Neural cell (in vitro differentiated cells): Measurements from ENCODE around the gene TIAM1. TPM values are rescaled to one million over a fixed set of nuclear protein-coding genes. Genes with fewer than 3 reads are reported as not detected.

Source experiments
- H2AFZ ChIP-seq: fragments of 200-600, 300-800 bp; sonication (generic), shearing (Covaris generic); 2 replicates; pipeline ENCODE4 v1.6.0; 2014; ENCODE audit warnings: low read depth, mild to moderate bottlenecking, antibody characterized with exemption, low read length, moderate library complexity
- H3F3A ChIP-seq: fragments of 200-600 bp; shearing (Covaris generic); 2 replicates; pipeline ENCODE4 v1.6.1; 2016; ENCODE audit warnings: mild to moderate bottlenecking, moderate library complexity, mixed read lengths, antibody characterized with exemption, low read length; ENCODE audit not compliant: insufficient read depth, poor library complexity, severe bottlenecking
- H3K27ac ChIP-seq: fragments of 200-600, 300-800 bp; sonication (generic), shearing (Covaris generic); 2 replicates; pipeline ENCODE4 v1.5.1; 2014; ENCODE audit warnings: mild to moderate bottlenecking, low read length, moderate library complexity
- H3K27me3 ChIP-seq: fragments of 300-800, 200-600 bp; sonication (generic), shearing (Covaris generic); 2 replicates; pipeline ENCODE4 v1.6.0; 2014; ENCODE audit warnings: mild to moderate bottlenecking, low read depth, low read length, moderate library complexity; ENCODE audit not compliant: insufficient read depth
- H3K36me3 ChIP-seq: fragments of 300-800, 200-600 bp; sonication (generic), shearing (Covaris generic); 2 replicates; pipeline ENCODE4 v1.5.1; 2014; ENCODE audit warnings: mild to moderate bottlenecking, antibody characterized with exemption, low read length, moderate library complexity; ENCODE audit not compliant: insufficient read depth
- H3K4me2 ChIP-seq: fragments of 300-800, 200-600 bp; sonication (generic), shearing (Covaris generic); 2 replicates; pipeline ENCODE4 v1.6.0; 2014; ENCODE audit warnings: mild to moderate bottlenecking, low read length
- H3K4me3 ChIP-seq: fragments of 300-800, 200-600 bp; sonication (generic), shearing (Covaris generic); 2 replicates; pipeline ENCODE4 v1.5.1; 2014; ENCODE audit warnings: mild to moderate bottlenecking, low read length, moderate library complexity
- H3K79me2 ChIP-seq: fragments of 200-600 bp; shearing (Covaris generic); replicated peaks from 2 replicates; pipeline ENCODE4 v1.6.0; 2014; ENCODE audit warnings: mild to moderate bottlenecking, low read length, moderate library complexity; ENCODE audit not compliant: insufficient read depth
- H3K9ac ChIP-seq: fragments of 300-800, 200-600 bp; sonication (generic), shearing (Covaris generic); 2 replicates; pipeline ENCODE4 v1.6.1; 2016; ENCODE audit warnings: mild to moderate bottlenecking, low read length, mixed read lengths
- H3K9me2 ChIP-seq: fragments of 200-600 bp; shearing (Covaris generic); 2 replicates; pipeline ENCODE4 v1.6.1; 2016; ENCODE audit warnings: mild to moderate bottlenecking, low read length, mixed read lengths; ENCODE audit not compliant: insufficient read depth
- H3K9me3 ChIP-seq: fragments of 200-600, 300-800 bp; sonication (generic), shearing (Covaris generic); 2 replicates; pipeline ENCODE4 v1.6.1; 2016; ENCODE audit warnings: mild to moderate bottlenecking, mixed run types, low read length, moderate library complexity, mixed read lengths
- H4K20me1 ChIP-seq: fragments of 200-600 bp; shearing (Covaris generic); 2 replicates; pipeline ENCODE4 v1.6.1; 2016; ENCODE audit warnings: mild to moderate bottlenecking, mixed run types; ENCODE audit not compliant: insufficient read depth
- EP300 ChIP-seq: fragments of 450-650 bp; conservative IDR thresholded peaks from 2 replicates; pipeline ENCODE4 v1.6.1; 2014; ENCODE audit warnings: antibody characterized with exemption, mild to moderate bottlenecking, moderate library complexity; ENCODE audit not compliant: poor library complexity, severe bottlenecking
- EZH2 ChIP-seq: fragments of 200-600, 300-800 bp; shearing (Covaris generic), sonication (generic); IDR thresholded peaks from 2 replicates; pipeline ENCODE4 v1.6.1; 2014; ENCODE audit warnings: antibody characterized with exemption, low read length, borderline replicate concordance, mild to moderate bottlenecking; ENCODE audit not compliant: insufficient read depth, poor library complexity, severe bottlenecking
- MXI1 ChIP-seq: fragments of 450-650 bp; conservative IDR thresholded peaks from 2 replicates; pipeline ENCODE4 v1.6.1; 2014; ENCODE audit warnings: antibody characterized with exemption, mild to moderate bottlenecking; ENCODE audit not compliant: poor library complexity, severe bottlenecking
- POLR2AphosphoS5 ChIP-seq: IDR thresholded peaks from 2 replicates; pipeline ENCODE4 v1.6.1; 2012
- RAD21 ChIP-seq: fragments of 450-650 bp; conservative IDR thresholded peaks from 2 replicates; pipeline ENCODE4 v1.6.1; 2014; ENCODE audit warnings: antibody characterized with exemption, mild to moderate bottlenecking, moderate library complexity
- SMC3 ChIP-seq: fragments of 450-650 bp; conservative IDR thresholded peaks from 2 replicates; pipeline ENCODE4 v1.6.1; 2014; ENCODE audit warnings: antibody characterized with exemption, mild to moderate bottlenecking, moderate library complexity; ENCODE audit not compliant: poor library complexity
- TAF1 ChIP-seq: IDR thresholded peaks from 2 replicates; pipeline ENCODE4 v1.6.1; 2012; ENCODE audit warnings: low read depth
- polyA plus RNA-seq: library from polyadenylated mRNA; depleted of rRNA; stranded (reverse); fragments of >200 nt; gene quantifications from 2 replicates; pipeline ENCODE4 v1.2.3, GENCODE V29; 2014
- TF ChIP-seq, protein P1 (sequence below): fragments of 450-650 bp; IDR thresholded peaks from 2 replicates; pipeline ENCODE4 v1.5.1; 2014; ENCODE audit warnings: antibody characterized with exemption, mild to moderate bottlenecking, moderate library complexity; ENCODE audit not compliant: poor library complexity, severe bottlenecking
- TF ChIP-seq, protein P2 (sequence below): IDR thresholded peaks from 2 replicates; pipeline ENCODE4 v1.6.1; 2012; ENCODE audit warnings: borderline replicate concordance

The TIAM1 gene
- polyA plus RNA-seq, 1 donor from 2014 or later = 13.2 TPM

DNA sequence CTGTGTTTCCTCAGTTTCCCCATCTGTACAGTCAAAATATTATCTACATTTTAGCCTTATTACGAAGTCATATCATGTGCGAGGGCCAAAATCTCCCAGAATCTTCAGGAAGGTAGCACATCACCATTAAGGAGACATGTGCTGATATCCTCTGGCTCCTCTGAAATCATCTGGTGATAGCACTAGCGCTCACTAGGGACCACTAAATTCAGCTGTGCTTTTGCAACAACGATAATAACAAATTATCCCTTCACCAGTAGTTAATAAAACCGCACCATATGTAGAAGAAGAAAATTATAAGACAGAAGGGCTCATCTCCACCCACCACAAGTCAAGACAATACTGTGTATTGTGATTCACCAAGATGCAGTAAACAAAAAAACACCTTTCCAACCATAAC is 53.3 kb downstream of the TIAM1 start:
- H3K4me3 ChIP-seq = no peak overlapping the region
- no peak overlapping the region for H3K4me2 ChIP-seq
- no peaks in the 10 kb centered on the region for H3K79me2 ChIP-seq
- H3K27ac ChIP-seq = no peak overlapping the region
- no peak overlapping the region for H3K9ac ChIP-seq
- no peaks in the 10 kb centered on the region for H3K9me3 ChIP-seq
- H2AFZ ChIP-seq = no peak overlapping the region
- H4K20me1 ChIP-seq = no peaks in the 10 kb centered on the region
- H3K27me3 ChIP-seq = no peaks in the 10 kb centered on the region
- TF ChIP-seq, protein P1, sequence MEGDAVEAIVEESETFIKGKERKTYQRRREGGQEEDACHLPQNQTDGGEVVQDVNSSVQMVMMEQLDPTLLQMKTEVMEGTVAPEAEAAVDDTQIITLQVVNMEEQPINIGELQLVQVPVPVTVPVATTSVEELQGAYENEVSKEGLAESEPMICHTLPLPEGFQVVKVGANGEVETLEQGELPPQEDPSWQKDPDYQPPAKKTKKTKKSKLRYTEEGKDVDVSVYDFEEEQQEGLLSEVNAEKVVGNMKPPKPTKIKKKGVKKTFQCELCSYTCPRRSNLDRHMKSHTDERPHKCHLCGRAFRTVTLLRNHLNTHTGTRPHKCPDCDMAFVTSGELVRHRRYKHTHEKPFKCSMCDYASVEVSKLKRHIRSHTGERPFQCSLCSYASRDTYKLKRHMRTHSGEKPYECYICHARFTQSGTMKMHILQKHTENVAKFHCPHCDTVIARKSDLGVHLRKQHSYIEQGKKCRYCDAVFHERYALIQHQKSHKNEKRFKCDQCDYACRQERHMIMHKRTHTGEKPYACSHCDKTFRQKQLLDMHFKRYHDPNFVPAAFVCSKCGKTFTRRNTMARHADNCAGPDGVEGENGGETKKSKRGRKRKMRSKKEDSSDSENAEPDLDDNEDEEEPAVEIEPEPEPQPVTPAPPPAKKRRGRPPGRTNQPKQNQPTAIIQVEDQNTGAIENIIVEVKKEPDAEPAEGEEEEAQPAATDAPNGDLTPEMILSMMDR = no peak
- no peak for TF ChIP-seq EZH2
- TF ChIP-seq EP300 = no peak
- TF ChIP-seq TAF1 = no peak
- H3K36me3 ChIP-seq = no peaks in the 10 kb centered on the region
- no peaks in the 10 kb centered on the region for H3F3A ChIP-seq
- H3K9me2 ChIP-seq = no peaks in the 10 kb centered on the region

DNA sequence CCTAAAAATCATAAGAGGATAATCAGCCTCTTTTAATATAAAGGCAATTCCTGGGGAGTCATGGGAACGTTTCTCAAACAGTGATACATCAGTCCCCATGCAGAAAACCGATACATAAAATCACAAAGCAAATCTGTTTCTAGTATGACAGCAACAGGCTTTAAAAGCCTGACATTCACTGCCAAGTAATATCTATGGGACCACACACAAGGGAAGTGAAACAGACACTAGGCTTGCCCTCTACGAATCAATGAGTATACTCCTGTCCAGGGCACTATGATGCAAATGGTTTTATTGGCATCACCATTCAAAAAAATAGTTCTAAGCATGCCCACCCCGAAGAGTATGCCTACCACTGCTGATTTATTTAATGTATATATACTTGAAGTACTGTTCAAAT is 54.4 kb downstream of the TIAM1 start:
- no peaks in the 10 kb centered on the region for H3K27me3 ChIP-seq
- H3F3A ChIP-seq = no peaks in the 10 kb centered on the region
- TF ChIP-seq EZH2 (no peak), RAD21 (no peak), EP300 (no peak), TAF1 (no peak), SMC3 (no peak), POLR2AphosphoS5 (no peak), MXI1 (no peak)
- TF ChIP-seq, protein P1 = no peak
- TF ChIP-seq, protein P2, sequence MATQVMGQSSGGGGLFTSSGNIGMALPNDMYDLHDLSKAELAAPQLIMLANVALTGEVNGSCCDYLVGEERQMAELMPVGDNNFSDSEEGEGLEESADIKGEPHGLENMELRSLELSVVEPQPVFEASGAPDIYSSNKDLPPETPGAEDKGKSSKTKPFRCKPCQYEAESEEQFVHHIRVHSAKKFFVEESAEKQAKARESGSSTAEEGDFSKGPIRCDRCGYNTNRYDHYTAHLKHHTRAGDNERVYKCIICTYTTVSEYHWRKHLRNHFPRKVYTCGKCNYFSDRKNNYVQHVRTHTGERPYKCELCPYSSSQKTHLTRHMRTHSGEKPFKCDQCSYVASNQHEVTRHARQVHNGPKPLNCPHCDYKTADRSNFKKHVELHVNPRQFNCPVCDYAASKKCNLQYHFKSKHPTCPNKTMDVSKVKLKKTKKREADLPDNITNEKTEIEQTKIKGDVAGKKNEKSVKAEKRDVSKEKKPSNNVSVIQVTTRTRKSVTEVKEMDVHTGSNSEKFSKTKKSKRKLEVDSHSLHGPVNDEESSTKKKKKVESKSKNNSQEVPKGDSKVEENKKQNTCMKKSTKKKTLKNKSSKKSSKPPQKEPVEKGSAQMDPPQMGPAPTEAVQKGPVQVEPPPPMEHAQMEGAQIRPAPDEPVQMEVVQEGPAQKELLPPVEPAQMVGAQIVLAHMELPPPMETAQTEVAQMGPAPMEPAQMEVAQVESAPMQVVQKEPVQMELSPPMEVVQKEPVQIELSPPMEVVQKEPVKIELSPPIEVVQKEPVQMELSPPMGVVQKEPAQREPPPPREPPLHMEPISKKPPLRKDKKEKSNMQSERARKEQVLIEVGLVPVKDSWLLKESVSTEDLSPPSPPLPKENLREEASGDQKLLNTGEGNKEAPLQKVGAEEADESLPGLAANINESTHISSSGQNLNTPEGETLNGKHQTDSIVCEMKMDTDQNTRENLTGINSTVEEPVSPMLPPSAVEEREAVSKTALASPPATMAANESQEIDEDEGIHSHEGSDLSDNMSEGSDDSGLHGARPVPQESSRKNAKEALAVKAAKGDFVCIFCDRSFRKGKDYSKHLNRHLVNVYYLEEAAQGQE = no peak
- H3K9ac ChIP-seq = no peak overlapping the region
- H3K4me3 ChIP-seq = no peak overlapping the region
- H3K27ac ChIP-seq = no peak overlapping the region
- no peak overlapping the region for H3K4me2 ChIP-seq
- H3K79me2 ChIP-seq = no peaks in the 10 kb centered on the region
- no peaks in the 10 kb centered on the region for H3K9me2 ChIP-seq
- H3K36me3 ChIP-seq = no peaks in the 10 kb centered on the region
- no peaks in the 10 kb centered on the region for H4K20me1 ChIP-seq
- H2AFZ ChIP-seq = no peak overlapping the region
- no peaks in the 10 kb centered on the region for H3K9me3 ChIP-seq
